ENCODE data around the gene TMC1.

TMC1 gene

GRCh38 chr9:72883875-72884274, 362.5 kb downstream of the TMC1 start:
- no peak for DNase-seq

GRCh38 chr9:72884508-72884907, 363.1 kb downstream of the TMC1 start:
- no peak for DNase-seq
